C1 segment of cervical spinal cord (tissue), 14 donors: Measurements from ENCODE around the gene RNF144B.
"Not testable (repeated sequence)": the region's sequence is repeated elsewhere in the genome, so short reads cannot be mapped to it uniquely, and the experiment has no call there.

Experiments
- DNase-seq, 14 donors: peaks; one replicate each; lab custom pipeline; 2025; lab: John Stamatoyannopoulos, UW

RNF144B gene

DNA sequence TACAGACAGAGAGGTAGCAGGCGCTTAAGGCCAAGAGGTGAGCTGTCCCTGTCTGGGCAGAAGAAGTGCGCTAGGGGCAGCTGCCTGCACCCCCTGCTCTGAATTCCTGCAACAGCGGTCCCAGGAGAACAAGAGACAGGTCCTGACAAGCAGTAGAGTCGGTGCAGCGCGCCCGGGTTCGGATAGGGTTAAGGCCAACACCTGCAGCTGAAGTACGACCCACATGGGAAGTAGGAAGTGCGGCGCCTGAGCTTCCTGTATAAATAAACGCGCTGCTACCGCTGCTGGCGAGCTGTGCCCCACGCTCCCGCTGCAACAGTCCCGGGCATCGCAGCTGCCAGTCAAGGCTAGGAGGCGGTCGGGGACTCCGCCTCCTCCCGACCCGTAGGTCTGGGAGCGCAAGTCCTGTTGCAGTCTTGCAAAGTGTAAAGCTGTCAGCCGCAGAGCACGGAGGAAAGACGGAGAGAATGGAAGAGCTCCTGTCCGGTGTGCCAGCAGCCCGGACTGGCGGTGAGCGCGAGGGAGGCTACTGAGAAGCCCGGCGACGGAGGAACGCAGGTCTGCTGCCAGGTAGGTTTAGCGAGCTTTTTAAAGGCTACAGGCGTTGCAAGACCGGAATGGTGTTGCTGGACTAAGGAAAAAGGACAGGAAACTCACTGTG, at the start of gene RNF144B:
RNF144B (plus strand) TSS at position 290 of the 661 bp plus-strand sequence. CDS start 12,185 bp downstream, outside the sequence.
- DNase-seq: peak; percentile 15 to 74 (median 45)

DNA sequence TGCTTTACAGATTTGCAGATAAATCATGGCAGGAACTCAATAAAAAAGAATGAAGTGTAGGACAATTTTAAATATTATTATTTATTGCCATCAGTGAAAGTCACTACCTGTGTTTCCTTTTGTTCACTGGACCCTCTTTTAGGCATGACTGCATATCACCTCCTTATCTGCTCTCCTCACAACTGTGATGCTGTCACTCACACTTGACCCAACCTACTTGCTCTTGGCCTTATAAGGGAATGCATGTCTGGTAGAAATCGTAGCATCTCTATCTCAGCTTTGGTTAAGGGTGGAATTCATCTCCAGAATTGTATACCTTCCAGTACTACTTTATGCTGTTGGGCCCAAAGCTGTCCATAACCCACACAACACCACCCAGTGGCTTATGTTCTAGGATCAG, 47.6 kb upstream of the RNF144B start:
- DNase-seq: no peak

DNA sequence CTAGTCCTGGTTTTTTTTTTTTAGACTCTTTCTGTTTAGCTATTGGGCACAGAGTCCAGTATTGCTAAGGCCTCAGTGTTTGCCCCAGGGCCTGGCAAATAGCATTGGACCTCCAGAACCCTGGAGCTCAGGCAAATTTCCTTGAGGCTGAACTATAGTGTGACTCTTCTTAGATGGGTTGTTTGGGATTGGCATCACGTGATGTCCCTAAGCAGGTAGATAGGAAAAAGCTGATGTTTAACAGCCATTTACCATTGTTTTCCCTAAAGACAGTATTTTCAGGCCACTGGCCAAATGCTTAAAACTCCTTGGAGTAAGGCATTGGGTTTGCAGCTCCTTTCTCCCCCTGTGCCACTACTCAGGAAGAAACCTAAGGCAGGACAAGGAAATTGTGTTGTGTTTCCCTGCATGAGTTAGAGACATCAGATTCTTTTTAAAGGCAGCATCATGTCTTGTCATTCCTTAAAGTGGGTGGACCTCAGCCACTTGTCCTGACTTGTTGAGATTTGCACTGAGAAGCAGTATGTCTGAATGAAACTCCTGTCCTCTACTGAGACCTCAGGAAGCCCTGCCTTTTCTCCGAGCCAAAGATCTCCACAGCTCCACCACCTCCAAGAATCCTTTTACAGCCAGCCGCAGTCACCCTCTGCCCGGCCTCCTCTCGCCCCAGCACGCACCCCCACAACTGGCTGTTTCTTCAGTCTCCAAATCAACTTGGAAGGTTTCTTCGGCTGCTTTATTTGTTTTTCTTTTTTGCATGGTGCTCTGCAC, 46.2 kb upstream of the RNF144B start:
- no peak for DNase-seq

GRCh38 chr6:18342223-18342622, 44.9 kb upstream of the RNF144B start:
- no peak for DNase-seq

DNA sequence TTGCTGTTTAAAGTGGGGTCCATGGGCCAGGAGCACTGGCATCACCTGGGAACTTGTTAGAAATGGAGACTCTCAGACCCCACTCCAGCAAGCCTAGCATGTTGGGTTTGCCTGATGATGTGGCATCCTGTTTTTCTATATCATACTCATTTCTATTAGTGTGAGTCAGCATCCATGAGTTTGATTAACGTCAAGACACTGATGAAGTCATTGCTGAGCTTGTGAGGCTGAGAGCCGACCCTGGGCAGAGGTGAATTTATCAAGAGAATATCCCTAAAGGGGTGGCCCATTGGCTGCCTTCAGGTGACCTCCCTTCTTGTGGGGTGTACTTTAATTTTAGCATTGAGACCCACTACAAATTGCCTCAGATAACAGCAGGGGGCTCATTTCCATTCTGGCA, 43.4 kb upstream of the RNF144B start:
- DNase-seq: no peak

DNA sequence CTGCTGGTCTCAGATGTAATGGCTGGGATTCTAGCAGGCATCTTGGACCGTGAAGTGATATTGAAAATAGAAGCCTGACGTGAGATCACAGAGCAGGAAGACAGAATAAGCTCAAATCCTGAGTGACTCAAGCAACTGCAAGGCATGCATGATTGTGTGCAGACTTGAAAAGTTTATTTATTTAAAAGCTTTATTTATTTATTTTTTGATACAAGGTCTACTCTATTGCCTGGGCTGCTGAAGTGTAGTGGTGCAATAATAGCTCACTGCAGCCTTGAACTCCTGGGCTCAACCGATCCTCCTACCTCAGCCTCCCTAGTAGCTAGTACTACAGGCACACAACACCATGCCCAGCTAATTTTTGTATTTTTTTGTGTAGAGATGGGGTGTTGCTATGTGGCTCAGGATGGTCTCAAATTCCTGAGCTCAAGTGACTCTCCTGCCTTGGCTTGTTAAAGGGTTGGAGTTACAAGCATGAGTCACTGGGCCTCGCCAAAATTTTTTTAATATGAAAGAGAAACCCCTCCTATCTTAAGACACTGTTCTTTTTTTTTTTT, 40.1 kb upstream of the RNF144B start:
- no peak for DNase-seq

DNA sequence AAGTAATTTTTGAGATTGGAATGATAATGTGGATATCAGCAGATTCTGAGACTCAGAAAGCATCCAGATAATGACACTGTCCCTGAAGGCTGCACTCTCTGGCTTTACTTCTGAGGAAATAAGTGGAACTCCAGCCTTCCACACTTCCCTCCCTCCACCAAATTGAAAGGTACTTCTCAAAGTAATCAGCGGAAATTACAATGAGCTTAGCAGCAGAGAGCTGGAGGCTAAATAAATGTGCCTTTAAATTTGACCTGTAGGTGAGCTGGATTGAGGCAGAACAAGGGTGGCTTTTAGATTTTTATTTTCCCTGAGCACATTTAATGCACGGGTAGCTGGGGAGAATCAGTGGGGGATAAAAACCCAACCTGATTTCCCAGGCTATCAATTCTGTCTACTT, 39.3 kb upstream of the RNF144B start:
- no peak for DNase-seq

DNA sequence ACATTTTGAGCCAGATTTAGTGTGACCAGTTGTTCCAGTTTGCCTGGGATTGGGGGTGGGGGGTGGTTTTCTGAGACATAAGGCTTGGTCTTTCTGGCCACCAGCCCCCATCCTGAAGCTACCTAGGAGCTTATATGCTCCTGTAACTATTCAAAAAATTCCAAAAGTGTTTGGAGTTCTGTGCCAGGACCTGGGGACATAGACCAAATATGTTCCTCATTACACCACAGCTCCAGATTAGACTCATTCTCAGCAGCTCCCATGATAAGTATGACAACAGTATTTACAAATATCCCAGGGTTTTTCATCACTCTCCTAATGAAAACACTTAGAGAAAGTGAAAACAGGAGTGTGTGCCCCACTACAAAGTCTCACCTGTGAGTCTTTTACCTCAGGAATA, 37.8 kb upstream of the RNF144B start:
- no peak for DNase-seq

DNA sequence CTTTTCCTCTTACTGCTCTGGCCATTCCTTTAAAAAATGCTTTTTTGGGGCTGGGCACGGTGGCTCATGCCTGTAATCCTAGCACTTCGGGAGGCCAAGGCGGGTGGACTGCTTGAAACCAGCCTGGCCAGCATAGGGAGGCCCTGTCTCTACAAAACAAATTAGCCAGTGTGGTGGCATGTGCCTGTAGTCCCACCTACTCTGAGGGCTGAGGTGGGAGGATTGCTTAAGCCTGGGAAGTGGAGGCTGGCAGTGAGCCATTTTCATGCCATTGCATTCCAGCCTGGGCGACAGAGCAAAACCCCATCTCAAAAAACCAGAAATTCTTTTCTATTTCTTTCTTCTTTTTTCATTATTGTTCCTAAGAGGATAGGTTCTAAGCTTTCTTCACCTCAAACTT, 36.9 kb upstream of the RNF144B start:
- no peak for DNase-seq

DNA sequence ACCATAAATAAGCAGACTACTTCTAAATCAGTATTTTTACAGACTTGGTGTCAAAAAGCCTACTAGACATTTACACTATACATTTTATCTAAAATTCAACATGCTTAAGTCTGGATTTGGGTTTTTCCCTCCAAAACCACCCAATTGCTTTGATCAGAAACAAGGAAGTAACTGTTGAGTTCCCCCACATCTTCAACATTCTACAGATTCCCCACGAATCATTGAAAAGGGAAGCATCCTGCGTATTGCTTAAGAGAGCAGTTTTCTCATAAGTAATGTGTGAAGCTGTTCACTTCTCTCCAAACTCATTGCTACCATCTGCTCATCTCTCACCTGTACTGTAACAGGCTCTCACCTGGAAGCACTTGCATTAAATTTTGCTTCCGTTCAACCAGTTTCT, 36.4 kb upstream of the RNF144B start:
- no peak for DNase-seq

DNA sequence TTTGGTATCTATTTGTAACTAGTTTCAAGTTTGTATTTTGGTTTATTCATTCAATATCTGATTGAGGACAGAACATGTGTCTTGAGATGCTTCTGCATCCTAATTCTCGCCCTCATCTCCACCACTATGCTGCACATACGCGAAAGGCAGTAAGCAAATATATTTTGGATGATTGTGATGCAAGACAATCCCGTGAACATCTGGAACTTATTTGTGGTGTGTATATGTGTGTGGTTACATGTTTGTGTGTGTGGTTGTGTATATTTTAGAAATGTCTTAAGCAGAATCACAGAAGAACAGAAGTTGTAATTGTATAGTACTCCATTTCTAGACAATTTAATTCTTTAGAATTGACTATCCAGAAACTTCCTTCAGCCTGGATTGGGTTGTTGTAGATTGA, 35.1 kb upstream of the RNF144B start:
- DNase-seq: no peak

DNA sequence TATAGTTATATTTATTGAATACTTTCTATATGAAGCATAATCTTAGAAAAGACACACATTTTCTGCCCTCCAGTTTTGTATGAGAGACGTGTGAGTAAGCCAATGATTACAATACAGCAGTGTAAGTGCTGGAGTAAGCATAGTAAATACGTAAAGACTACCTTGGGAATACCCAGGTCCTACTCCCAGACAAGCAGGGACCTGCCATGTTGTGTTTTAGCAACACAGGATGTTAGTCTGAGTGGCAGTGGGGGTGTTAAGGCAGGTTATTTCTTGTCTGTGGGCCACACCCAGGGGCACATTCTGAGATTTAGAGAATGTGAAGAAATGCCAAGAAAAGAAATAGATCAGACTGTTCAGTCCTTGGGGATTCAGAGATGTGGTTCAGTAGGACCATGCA, 34.3 kb upstream of the RNF144B start:
- no peak for DNase-seq

DNA sequence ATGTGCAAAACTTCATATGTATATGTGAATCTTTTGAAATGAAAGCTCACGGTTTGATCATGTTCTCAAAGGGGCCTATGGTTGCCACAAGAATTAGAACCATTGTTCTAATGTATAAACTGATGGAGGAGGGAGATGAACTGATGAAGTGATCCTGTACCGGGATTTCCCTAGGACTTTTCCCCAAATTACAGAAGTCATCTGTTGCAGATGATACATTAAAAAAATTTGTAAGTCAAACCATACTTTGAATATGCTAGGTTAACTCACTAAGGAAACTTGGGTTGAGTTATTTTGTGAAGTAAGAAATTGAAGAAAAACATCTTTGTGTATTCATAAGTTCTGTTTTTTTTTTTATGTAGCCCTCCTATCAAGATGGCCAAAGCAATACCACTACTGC, 33.9 kb upstream of the RNF144B start:
- DNase-seq: no peak

DNA sequence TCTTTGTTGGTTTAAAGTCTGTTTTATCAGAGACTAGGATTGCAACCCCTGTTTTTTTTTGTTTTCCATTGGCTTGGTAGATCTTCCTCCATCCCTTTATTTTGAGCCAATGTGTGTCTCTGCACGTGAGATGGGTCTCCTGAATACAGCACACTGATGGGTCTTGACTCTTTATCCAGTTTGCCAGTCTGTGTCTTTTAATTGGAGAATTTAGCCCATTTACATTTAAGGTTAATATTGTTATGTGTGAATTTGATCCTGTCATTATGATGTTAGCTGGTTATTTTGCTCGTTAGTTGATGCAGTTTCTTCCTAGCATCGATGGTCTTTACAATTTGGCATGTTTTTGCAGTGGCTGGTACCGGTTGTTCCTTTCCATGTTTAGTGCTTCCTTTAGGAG, 29.6 kb upstream of the RNF144B start:
- DNase-seq: not testable (repeated sequence)

DNA sequence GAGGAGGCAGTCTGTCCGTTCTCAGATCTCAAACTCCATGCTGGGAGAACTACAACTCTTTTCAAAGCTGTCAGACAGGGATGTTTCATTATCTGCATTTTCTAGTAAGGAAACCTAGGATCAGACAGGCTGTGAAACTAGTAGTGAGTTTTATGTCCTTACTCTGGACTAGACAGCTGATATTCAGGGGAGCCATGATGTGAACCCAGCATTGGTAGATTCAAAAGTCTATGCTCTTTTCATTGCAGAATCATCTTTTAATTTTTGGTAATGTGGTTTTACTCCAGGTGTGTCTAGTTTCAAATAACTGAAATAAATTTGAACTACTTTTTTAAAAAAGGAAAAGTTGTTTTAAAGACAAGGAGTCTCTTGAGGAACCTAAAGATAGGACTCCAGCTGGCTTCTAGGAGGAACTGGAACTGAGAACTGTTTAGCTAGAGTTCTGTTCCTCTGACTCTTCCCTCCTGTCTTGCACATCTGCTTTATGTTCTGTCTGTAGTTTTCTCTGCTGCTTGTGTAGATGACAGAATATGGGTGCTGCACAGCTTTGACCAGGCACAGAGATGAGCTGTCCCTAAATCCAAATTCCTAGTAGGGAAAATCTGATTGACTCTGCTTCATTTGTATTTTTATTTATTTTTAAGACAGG, 27.8 kb upstream of the RNF144B start:
- no peak for DNase-seq

DNA sequence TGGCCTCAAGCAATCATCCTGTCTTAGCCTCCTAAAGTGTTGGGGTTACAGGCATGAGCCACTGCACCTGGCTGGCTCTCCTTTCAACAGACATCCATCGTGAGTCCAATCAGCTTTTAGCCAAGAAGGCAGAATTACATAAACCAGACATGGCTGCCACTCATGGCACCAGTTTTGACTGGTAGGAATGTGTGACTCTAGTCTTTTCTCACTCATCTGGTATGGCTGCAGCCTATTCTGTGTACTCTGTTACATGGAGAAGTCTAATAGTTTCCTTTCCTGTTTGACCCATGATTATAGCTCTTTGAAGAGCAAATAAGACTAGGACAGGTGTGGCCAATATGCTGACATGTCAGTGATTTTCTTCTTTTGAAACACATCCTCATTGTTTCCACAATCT, 27.0 kb upstream of the RNF144B start:
- DNase-seq: no peak

- DNase-seq: no peak
Observed at GRCh38 chr6:18362058-18362561, 25.0 kb upstream of the RNF144B start.

GRCh38 chr6:18363746-18364145, 23.4 kb upstream of the RNF144B start:
- no peak for DNase-seq

- not testable (repeated sequence) for DNase-seq
Observed at GRCh38 chr6:18364561-18364960, 22.6 kb upstream of the RNF144B start.

GRCh38 chr6:18367371-18367770, 19.8 kb upstream of the RNF144B start:
- no peak for DNase-seq

GRCh38 chr6:18368277-18369105, 18.7 kb upstream of the RNF144B start:
- no peak for DNase-seq
